Inflammatory macrophage treated with lipopolysaccharide for 4 hours (primary cell): ENCODE measurements around the gene BCDIN3D.

Experiments
- DNase-seq: peaks from one replicate; pipeline ENCODE4 v3.0.0-alpha.2; 2020

The BCDIN3D gene

GRCh38 chr12:49854976-49855375 lies 12.1 kb upstream of the BCDIN3D start:
- DNase-seq = no peak

- no peak for DNase-seq
Observed at GRCh38 chr12:49853671-49854070, 10.8 kb upstream of the BCDIN3D start.

- DNase-seq = no peak
Observed at GRCh38 chr12:49847161-49847560, 4.3 kb upstream of the BCDIN3D start.

- no peak for DNase-seq
Observed at GRCh38 chr12:49846032-49846431, 3.1 kb upstream of the BCDIN3D start.

- DNase-seq = peak; percentile 18
Observed at GRCh38 chr12:49843876-49844437, 1.1 kb upstream of the BCDIN3D start.

- no peak for DNase-seq
Observed at GRCh38 chr12:49843411-49843810, 505 bp upstream of the BCDIN3D start.

GRCh38 chr12:49838973-49839633 lies 3.8 kb downstream of the BCDIN3D start:
- DNase-seq = peak; percentile 65

- DNase-seq = no peak
Observed at GRCh38 chr12:49832836-49833421, 10.0 kb downstream of the BCDIN3D start.

- DNase-seq = no peak
Observed at GRCh38 chr12:49831717-49832116, 11.2 kb downstream of the BCDIN3D start.

- peak; percentile 97 for DNase-seq
Observed at GRCh38 chr12:49828133-49829091, 14.5 kb downstream of the BCDIN3D start, which contains the start of gene NCKAP5L. TSS of gene NCKAP5L (minus strand) at chr12:49828413. CDS start at chr12:49804044, 24,369 bp downstream.

- peak; percentile 59 for DNase-seq
Observed at GRCh38 chr12:49827401-49828099, 15.4 kb downstream of the BCDIN3D start.

GRCh38 chr12:49827051-49827400 lies 15.9 kb downstream of the BCDIN3D start:
- DNase-seq = peak; percentile 40

- no peak for DNase-seq
Observed at GRCh38 chr12:49825971-49826421, 16.9 kb downstream of the BCDIN3D start.

GRCh38 chr12:49825360-49825970 lies 17.4 kb downstream of the BCDIN3D start:
- peak; percentile 82 for DNase-seq

- peak; percentile 92 for DNase-seq
Observed at GRCh38 chr12:49824895-49825294, 18.0 kb downstream of the BCDIN3D start.

- DNase-seq = no peak
Observed at GRCh38 chr12:49824416-49824815, 18.5 kb downstream of the BCDIN3D start.

- no peak for DNase-seq
Observed at GRCh38 chr12:49823951-49824350, 19.0 kb downstream of the BCDIN3D start.

GRCh38 chr12:49823350-49823749 lies 19.6 kb downstream of the BCDIN3D start:
- no peak for DNase-seq

GRCh38 chr12:49821373-49822287 lies 21.3 kb downstream of the BCDIN3D start:
- no peak for DNase-seq

- no peak for DNase-seq
Observed at GRCh38 chr12:49819786-49820185, 23.1 kb downstream of the BCDIN3D start.
